Upper lobe of right lung (tissue), 1 donor: ENCODE results near the gene CHAMP1. TPM values are rescaled to one million over a fixed set of nuclear protein-coding genes. Genes with fewer than 3 reads are reported as not detected.

Experiments used
- ATAC-seq: fragments of 200-7000 bp; cut with Tn5 transposase; one replicate; pipeline ENCODE4 v1.9.1; 2020; ENCODE audit warnings: mild to moderate bottlenecking, moderate library complexity
- DNase-seq: peaks from one replicate; pipeline ENCODE4 v3.0.0-alpha.2; 2020
- H3K27ac ChIP-seq: fragments of 200-600 bp; one replicate; pipeline ENCODE4 v1.8.0; 2022
- H3K27me3 ChIP-seq: fragments of 200-600 bp; one replicate; pipeline ENCODE4 v1.8.0; 2022; ENCODE audit warnings: mild to moderate bottlenecking
- H3K36me3 ChIP-seq: fragments of 200-600 bp; one replicate; pipeline ENCODE4 v1.8.0; 2022
- H3K4me1 ChIP-seq: fragments of 200-600 bp; one replicate; pipeline ENCODE4 v1.8.0; 2022
- H3K4me3 ChIP-seq: fragments of 200-600 bp; one replicate; pipeline ENCODE4 v1.8.0; 2022; ENCODE audit warnings: mild to moderate bottlenecking
- H3K9me3 ChIP-seq: fragments of 200-600 bp; one replicate; pipeline ENCODE4 v1.8.0; 2022
- intact Hi-C: fragments of 100-400 bp; cut with DNase I; formaldehyde crosslinking; loops from one replicate; pipeline ENCODE4 v1.11.0; 2022
- total RNA-seq: library from RNA; stranded (reverse); fragmentation: NEBNext Ultra II Directional; extraction: Animal tissue kit (Norgen Biotek cat#: 25700); gene quantifications from one replicate; pipeline ENCODE4 v1.2.1, GENCODE V29; 2021
- TF ChIP-seq, protein P1 (sequence below): fragments of 200-600 bp; IDR thresholded peaks from one replicate; pipeline ENCODE4 v1.8.0; 2022; ENCODE audit warnings: antibody characterized with exemption
- donor health status: DM: no; HTN: yes; CAD: no; lungs with severe emphysema.

CHAMP1 gene
- total RNA-seq, 1 donor from 2014 or later: 17.8 TPM

GRCh38 chr13:114272977-114273376 lies 41.3 kb upstream of the CHAMP1 start:
- Histone ChIP-seq H3K27me3 (no peaks in the 10 kb centered on the region), H3K36me3 (peaks cover 55% of the 10 kb centered on the region), H3K27ac (no peak overlapping the region), H3K9me3 (no peaks in the 10 kb centered on the region), H3K4me3 (no peak overlapping the region), H3K4me1 (no peaks in the 10 kb centered on the region)
- intact Hi-C loops: no loop called here
- DNase-seq (no peak), ATAC-seq (peak; percentile 39)
- TF ChIP-seq, protein P1, sequence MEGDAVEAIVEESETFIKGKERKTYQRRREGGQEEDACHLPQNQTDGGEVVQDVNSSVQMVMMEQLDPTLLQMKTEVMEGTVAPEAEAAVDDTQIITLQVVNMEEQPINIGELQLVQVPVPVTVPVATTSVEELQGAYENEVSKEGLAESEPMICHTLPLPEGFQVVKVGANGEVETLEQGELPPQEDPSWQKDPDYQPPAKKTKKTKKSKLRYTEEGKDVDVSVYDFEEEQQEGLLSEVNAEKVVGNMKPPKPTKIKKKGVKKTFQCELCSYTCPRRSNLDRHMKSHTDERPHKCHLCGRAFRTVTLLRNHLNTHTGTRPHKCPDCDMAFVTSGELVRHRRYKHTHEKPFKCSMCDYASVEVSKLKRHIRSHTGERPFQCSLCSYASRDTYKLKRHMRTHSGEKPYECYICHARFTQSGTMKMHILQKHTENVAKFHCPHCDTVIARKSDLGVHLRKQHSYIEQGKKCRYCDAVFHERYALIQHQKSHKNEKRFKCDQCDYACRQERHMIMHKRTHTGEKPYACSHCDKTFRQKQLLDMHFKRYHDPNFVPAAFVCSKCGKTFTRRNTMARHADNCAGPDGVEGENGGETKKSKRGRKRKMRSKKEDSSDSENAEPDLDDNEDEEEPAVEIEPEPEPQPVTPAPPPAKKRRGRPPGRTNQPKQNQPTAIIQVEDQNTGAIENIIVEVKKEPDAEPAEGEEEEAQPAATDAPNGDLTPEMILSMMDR: no peak

DNA sequence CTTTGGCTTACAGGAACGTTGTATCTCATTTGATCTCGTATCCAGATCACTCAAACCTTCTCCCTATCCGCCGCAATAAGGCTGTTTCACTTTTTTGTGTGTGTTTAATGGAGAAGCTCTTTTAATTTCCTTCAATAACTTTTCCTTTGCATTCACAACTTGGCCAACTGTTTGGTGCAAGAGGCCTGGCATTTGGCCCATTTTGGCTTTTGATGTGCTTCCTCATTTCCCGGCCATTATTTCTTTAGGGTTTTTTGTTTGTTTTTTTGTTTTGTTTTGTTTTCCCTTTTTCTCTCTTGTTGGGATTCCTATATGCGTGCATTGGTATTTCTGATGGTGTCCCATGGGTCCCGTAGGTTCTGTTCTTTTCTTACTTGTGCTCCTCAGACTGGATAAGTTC lies 39.0 kb upstream of the CHAMP1 start:
- TF ChIP-seq, protein P1: no peak
- DNase-seq: no peak
- peaks cover 4% of the 10 kb centered on the region for H3K4me1 ChIP-seq
- no peak overlapping the region for H3K4me3 ChIP-seq
- intact Hi-C loops: no loop called here
- no peak overlapping the region for H3K27ac ChIP-seq
- no peaks in the 10 kb centered on the region for H3K27me3 ChIP-seq
- no peak for ATAC-seq
- H3K9me3 ChIP-seq: no peaks in the 10 kb centered on the region
- H3K36me3 ChIP-seq: peaks cover 33% of the 10 kb centered on the region

- intact Hi-C loops: no loop called here
- Histone ChIP-seq H3K27me3 (no peaks in the 10 kb centered on the region), H3K4me3 (no peak overlapping the region), H3K9me3 (no peaks in the 10 kb centered on the region), H3K36me3 (peaks cover 4% of the 10 kb centered on the region), H3K27ac (no peak overlapping the region), H3K4me1 (peaks cover 26% of the 10 kb centered on the region)
- TF ChIP-seq, protein P1: no peak
- no peak for ATAC-seq
- DNase-seq: no peak
Measured at GRCh38 chr13:114279146-114279545, 35.2 kb upstream of the CHAMP1 start.

DNA sequence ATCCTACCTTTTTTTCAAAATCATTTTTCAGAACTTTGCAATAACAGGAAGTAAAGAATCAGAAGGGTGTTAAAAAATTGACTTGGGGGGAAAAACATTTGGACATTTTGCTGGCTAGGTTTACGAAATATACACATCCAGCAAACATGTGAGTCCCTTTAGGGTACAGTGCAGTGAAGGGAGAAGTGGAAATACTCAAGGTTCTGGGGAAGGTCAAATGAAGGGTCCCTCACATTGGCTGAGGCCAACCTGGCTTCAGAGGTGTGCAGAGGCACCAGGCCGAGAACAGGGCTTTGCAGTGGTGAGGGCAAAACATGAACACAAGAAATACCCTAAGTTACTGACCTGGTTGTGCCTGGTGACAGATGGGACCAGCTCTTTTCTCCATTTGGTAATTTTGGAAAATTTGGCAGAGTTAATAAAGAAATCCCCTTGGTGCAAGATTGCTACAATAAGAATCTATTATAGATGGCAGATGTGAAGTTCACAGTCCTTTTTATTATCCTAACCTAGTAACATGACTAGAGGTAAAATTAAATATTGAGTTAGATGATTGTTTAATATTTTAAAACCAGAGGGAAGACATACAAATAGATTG lies 34.4 kb upstream of the CHAMP1 start:
- intact Hi-C loops: no loop called here
- H3K4me3 ChIP-seq: no peak overlapping the region

GRCh38 chr13:114281351-114282040 lies 32.8 kb upstream of the CHAMP1 start, which contains the start of gene UPF3A:
Gene UPF3A (plus strand): TSS chr13:114281601. CDS start chr13:114281640, 39 bp downstream.
- Histone ChIP-seq H3K9me3 (no peaks in the 10 kb centered on the region), H3K27ac (peak within 1 kb of the TSS; percentile 94), H3K4me3 (peak within 1 kb of the TSS; percentile 72), H3K27me3 (no peaks in the 10 kb centered on the region), H3K4me1 (peaks cover 26% of the 10 kb centered on the region), H3K36me3 (peaks cover 5% of the 10 kb centered on the region)
- ATAC-seq (peak; percentile 94), DNase-seq (peak; percentile 96)
- intact Hi-C loops: no loop called here
- TF ChIP-seq, protein P1: no peak

More for the DNA sequence above, 34.4 kb upstream of the CHAMP1 start:
- no peak for DNase-seq
- Histone ChIP-seq H3K36me3 (no peaks in the 10 kb centered on the region), H3K27me3 (no peaks in the 10 kb centered on the region), H3K9me3 (no peaks in the 10 kb centered on the region), H3K27ac (peak overlapping the region; percentile 94), H3K4me1 (peaks cover 26% of the 10 kb centered on the region)
- ATAC-seq: no peak
- TF ChIP-seq, protein P1: no peak
